H4 (cell line): ENCODE data around the gene RBM15B. TPM values are rescaled to one million over a fixed set of nuclear protein-coding genes. Genes with fewer than 3 reads are reported as not detected.
A peak's percentile ranks its signal among the peaks of the same experiment; 100 is the strongest.
"Not testable (repeated sequence)": the region's sequence is repeated elsewhere in the genome, so short reads cannot be mapped to it uniquely, and the experiment has no call there.

Source experiments
- DNase-seq: peaks from one replicate; pipeline ENCODE4 v3.0.0-alpha.2; 2015; ENCODE audit warnings: low spot score
- total RNA-seq: library from RNA; depleted of rRNA; stranded (reverse); fragments of >200 nt; shearing (Covaris generic); gene quantifications from 2 replicates; pipeline ENCODE4 v1.2.3, GENCODE V29; 2014; rRNA removed

The RBM15B gene
- 9.0 and 10.6 TPM in 2 replicates for total RNA-seq

- DNase-seq: peak; percentile 91
These were observed at the start of gene RBM15B for GRCh38 chr3:51391075-51391565. RBM15B (plus strand) TSS chr3:51391285; CDS start chr3:51391400, 115 bp downstream.

- DNase-seq: peak; percentile 65
These were observed 47.0 kb upstream of the RBM15B start for GRCh38 chr3:51343918-51344687.

GRCh38 chr3:51350751-51351150 lies 40.3 kb upstream of the RBM15B start:
- no peak for DNase-seq

GRCh38 chr3:51353131-51353530 lies 38.0 kb upstream of the RBM15B start:
- DNase-seq: no peak

GRCh38 chr3:51353691-51354090 lies 37.4 kb upstream of the RBM15B start:
- DNase-seq: no peak

GRCh38 chr3:51354172-51354571 lies 36.9 kb upstream of the RBM15B start:
- no peak for DNase-seq

- DNase-seq: no peak
These were observed 36.1 kb upstream of the RBM15B start for GRCh38 chr3:51354731-51355615.

- DNase-seq: no peak
These were observed 35.0 kb upstream of the RBM15B start for GRCh38 chr3:51355891-51356578.

GRCh38 chr3:51357856-51358255 lies 33.2 kb upstream of the RBM15B start:
- no peak for DNase-seq

- no peak for DNase-seq
These were observed 32.1 kb upstream of the RBM15B start for GRCh38 chr3:51358981-51359380.

GRCh38 chr3:51360806-51361205 lies 30.3 kb upstream of the RBM15B start:
- no peak for DNase-seq

GRCh38 chr3:51361746-51362145 lies 29.3 kb upstream of the RBM15B start:
- DNase-seq: no peak

GRCh38 chr3:51362476-51362875 lies 28.6 kb upstream of the RBM15B start:
- DNase-seq: no peak

GRCh38 chr3:51368276-51368675 lies 22.8 kb upstream of the RBM15B start:
- DNase-seq: not testable (repeated sequence)

GRCh38 chr3:51371943-51372557 lies 19.0 kb upstream of the RBM15B start:
- DNase-seq: peak; percentile 39

GRCh38 chr3:51373658-51374421 lies 17.2 kb upstream of the RBM15B start:
- no peak for DNase-seq

GRCh38 chr3:51374456-51374855 lies 16.6 kb upstream of the RBM15B start:
- DNase-seq: no peak

- DNase-seq: no peak
These were observed 15.9 kb upstream of the RBM15B start for GRCh38 chr3:51375136-51375535.

GRCh38 chr3:51375571-51375970 lies 15.5 kb upstream of the RBM15B start:
- no peak for DNase-seq

- DNase-seq: no peak
These were observed 13.0 kb upstream of the RBM15B start for GRCh38 chr3:51378065-51378464.

GRCh38 chr3:51378726-51379125 lies 12.4 kb upstream of the RBM15B start:
- DNase-seq: no peak
